GM13976 (cell line): ENCODE data around the gene MUC2.

ENCODE experiments used
- DNase-seq: peaks from one replicate; pipeline ENCODE4 v3.0.0; 2012; ENCODE audit warnings: low spot score
- CTCF ChIP-seq: IDR thresholded peaks from 2 replicates; pipeline ENCODE4 v1.5.1; 2012; ENCODE audit warnings: borderline replicate concordance, mild to moderate bottlenecking; ENCODE audit not compliant: insufficient read depth; ENCODE audit errors: extremely low read depth, missing control alignments, control extremely low read depth
- in situ Hi-C: fragments of 300-500 bp; cut with MboI; formaldehyde crosslinking; loops from one replicate; pipeline ENCODE4 v1.12.0; 2022; ENCODE audit warnings: low sequenced_read_pairs, mixed read lengths, inconsistent platforms; ENCODE audit not compliant: unreplicated experiment

The MUC2 gene

GRCh38 chr11:1073851-1074243 lies 827 bp upstream of the MUC2 start:
- no peak for TF ChIP-seq CTCF
- no peak for DNase-seq
- in situ Hi-C loops: no loop called here

GRCh38 chr11:1075341-1075911 lies 752 bp downstream of the MUC2 start:
- no peak for TF ChIP-seq CTCF

GRCh38 chr11:1076061-1076665 lies 1.5 kb downstream of the MUC2 start:
- no peak for TF ChIP-seq CTCF
- in situ Hi-C loops: no loop called here
- no peak for DNase-seq

More at GRCh38 chr11:1075341-1075911, 752 bp downstream of the MUC2 start:
- no peak for DNase-seq
- in situ Hi-C loops: no loop called here

GRCh38 chr11:1077033-1077416 lies 2.4 kb downstream of the MUC2 start:
- TF ChIP-seq CTCF: no peak
- no peak for DNase-seq
- in situ Hi-C loops: no loop called here

GRCh38 chr11:1077417-1078119 lies 2.9 kb downstream of the MUC2 start:
- in situ Hi-C loops: no loop called here
- DNase-seq: no peak

GRCh38 chr11:1078191-1078601 lies 3.5 kb downstream of the MUC2 start:
- in situ Hi-C loops: no loop called here
- no peak for TF ChIP-seq CTCF
- no peak for DNase-seq

More at GRCh38 chr11:1077417-1078119, 2.9 kb downstream of the MUC2 start:
- TF ChIP-seq CTCF: no peak
